ENCODE data around the gene LOXL4. TPM values are rescaled to one million over a fixed set of nuclear protein-coding genes. Genes with fewer than 3 reads are reported as not detected.
A peak's percentile ranks its signal among the peaks of the same experiment; 100 is the strongest.

Gene LOXL4
- total RNA-seq, 1 donor from 2014 or later = 2.9 TPM

DNA sequence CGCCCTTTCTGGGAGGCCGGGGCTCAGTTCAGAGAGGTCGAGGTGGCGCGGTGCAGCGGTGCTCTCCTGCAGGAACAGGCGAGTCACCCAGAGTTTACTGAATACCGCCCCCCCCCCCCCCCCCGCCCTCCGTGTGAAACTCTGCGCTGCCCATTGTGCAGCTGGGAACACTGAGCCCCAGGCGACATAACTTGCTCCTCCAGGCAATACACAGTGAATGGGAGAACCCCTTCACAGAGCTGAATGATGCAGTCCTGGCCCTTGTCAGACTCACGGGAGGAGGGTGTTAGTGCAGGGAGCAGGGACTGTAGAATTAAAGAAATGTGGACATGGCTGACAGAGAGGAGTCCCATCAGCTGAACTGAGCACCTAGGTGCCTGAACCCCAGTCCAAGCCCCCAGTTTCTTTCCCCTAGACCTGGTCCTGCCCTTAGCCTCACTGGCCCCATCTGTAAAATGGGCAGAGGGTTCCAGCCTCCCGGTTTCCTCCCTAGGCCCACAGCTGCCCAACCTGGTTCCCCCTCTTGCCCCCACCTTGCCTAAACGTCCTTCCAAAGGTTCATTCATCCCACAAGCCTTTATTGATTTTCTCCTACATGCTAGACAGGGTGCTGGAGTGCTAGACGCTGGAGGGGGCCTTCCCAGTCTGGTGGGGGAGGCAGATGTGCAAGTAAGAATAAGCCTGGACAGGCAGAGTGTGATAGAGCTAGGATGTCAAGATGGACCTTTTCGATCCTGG lies 869 bp upstream of the LOXL4 start:
- no peaks in the 10 kb centered on the region for H3K9me3 Mint-ChIP-seq (ENCODE audit: unreplicated experiment)
- DNase-seq (ENCODE audit: extremely low spot score, unreplicated experiment) = no peak
- no peaks in the 10 kb centered on the region for H3K27me3 Mint-ChIP-seq (ENCODE audit: unreplicated experiment)
- peak overlapping the region; percentile 77 for H3K27ac Mint-ChIP-seq (ENCODE audit: unreplicated experiment)
- peak overlapping the region; percentile 59 for H3K4me3 Mint-ChIP-seq (ENCODE audit: unreplicated experiment)
- H3K4me1 Mint-ChIP-seq (ENCODE audit: unreplicated experiment) = peaks cover 32% of the 10 kb centered on the region
- H3K36me3 Mint-ChIP-seq (ENCODE audit: unreplicated experiment) = no peaks in the 10 kb centered on the region
- TF ChIP-seq, protein P1, sequence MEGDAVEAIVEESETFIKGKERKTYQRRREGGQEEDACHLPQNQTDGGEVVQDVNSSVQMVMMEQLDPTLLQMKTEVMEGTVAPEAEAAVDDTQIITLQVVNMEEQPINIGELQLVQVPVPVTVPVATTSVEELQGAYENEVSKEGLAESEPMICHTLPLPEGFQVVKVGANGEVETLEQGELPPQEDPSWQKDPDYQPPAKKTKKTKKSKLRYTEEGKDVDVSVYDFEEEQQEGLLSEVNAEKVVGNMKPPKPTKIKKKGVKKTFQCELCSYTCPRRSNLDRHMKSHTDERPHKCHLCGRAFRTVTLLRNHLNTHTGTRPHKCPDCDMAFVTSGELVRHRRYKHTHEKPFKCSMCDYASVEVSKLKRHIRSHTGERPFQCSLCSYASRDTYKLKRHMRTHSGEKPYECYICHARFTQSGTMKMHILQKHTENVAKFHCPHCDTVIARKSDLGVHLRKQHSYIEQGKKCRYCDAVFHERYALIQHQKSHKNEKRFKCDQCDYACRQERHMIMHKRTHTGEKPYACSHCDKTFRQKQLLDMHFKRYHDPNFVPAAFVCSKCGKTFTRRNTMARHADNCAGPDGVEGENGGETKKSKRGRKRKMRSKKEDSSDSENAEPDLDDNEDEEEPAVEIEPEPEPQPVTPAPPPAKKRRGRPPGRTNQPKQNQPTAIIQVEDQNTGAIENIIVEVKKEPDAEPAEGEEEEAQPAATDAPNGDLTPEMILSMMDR (IDR thresholded peaks at IDR 0.05) = no peak

DNA sequence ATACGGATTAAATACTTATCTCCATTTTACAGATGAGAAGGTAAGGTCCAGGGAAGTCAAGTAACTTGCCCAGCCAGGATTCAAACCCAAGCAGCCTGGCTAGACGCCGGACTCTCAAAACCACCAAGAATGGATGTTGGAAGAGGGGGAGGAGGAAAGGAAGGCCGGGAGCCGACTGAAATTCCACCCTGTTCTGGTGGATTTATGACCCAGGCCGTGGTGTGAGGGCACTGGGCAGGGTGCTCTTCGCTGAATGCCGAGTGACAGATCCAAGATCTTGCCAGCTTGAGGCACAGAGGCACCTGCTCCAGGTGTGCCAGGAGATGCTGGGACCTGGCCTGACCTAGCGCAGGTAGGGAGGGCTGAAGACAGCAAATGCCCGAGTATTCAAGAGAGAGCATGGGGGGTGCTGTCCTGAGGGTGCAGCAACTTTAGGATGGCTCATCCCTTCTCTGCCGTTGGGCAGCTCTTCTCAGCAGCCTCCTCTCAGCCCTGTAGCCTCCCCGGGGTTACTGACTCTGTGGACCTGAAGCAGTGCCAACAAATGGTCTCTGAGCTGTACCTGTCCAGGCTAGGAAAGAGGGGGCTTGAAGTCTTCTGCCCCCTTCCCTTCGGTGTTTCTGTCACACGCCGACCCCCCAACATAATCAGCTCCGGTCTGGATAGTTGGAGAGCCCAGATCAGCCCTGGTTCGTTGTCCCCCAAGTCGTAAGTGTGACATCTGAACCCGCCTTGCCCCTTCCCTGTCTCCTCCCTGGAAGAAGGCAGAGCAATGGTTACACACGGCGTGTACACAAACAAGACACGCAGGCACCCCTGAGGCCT lies 713 bp downstream of the LOXL4 start:
- Mint-ChIP-seq H3K36me3 (ENCODE audit: unreplicated experiment) (no peaks in the 10 kb centered on the region), H3K27ac (ENCODE audit: unreplicated experiment) (peak overlapping the region; percentile 1), H3K4me1 (ENCODE audit: unreplicated experiment) (peaks cover 32% of the 10 kb centered on the region), H3K4me3 (ENCODE audit: unreplicated experiment) (peak overlapping the region; percentile 60), H3K27me3 (ENCODE audit: unreplicated experiment) (no peaks in the 10 kb centered on the region), H3K9me3 (ENCODE audit: unreplicated experiment) (no peaks in the 10 kb centered on the region)
- DNase-seq (ENCODE audit: extremely low spot score, unreplicated experiment) = peak; percentile 62
- TF ChIP-seq, protein P1 (IDR thresholded peaks at IDR 0.05) = no peak

DNA sequence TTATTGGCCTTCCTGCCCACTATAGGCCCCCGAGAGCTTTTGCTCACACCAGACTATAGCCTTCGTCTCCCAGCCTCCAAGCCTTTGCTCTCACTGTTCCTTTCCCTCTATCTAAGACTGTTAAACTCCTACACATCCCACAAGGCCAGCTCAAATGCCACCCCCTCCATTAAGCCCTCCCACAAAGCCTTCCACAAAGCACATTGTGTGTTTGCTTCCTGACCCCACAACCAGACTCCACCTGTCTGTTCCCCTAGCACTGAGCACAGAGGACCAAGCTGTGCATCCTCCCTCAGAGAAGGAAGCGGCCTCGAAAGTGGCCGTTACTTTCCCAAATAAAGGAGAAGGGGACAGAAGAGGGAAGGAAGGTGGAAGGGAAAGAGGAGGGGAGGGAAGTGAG lies 1.3 kb downstream of the LOXL4 start:
- peaks cover 32% of the 10 kb centered on the region for H3K4me1 Mint-ChIP-seq (ENCODE audit: unreplicated experiment)
- H3K27ac Mint-ChIP-seq (ENCODE audit: unreplicated experiment) = peak overlapping the region; percentile 1
- H3K4me3 Mint-ChIP-seq (ENCODE audit: unreplicated experiment) = no peak overlapping the region
- no peaks in the 10 kb centered on the region for H3K36me3 Mint-ChIP-seq (ENCODE audit: unreplicated experiment)
- DNase-seq (ENCODE audit: extremely low spot score, unreplicated experiment) = no peak
- H3K27me3 Mint-ChIP-seq (ENCODE audit: unreplicated experiment) = no peaks in the 10 kb centered on the region
- TF ChIP-seq, protein P1 (IDR thresholded peaks at IDR 0.05) = no peak
- no peaks in the 10 kb centered on the region for H3K9me3 Mint-ChIP-seq (ENCODE audit: unreplicated experiment)

DNA sequence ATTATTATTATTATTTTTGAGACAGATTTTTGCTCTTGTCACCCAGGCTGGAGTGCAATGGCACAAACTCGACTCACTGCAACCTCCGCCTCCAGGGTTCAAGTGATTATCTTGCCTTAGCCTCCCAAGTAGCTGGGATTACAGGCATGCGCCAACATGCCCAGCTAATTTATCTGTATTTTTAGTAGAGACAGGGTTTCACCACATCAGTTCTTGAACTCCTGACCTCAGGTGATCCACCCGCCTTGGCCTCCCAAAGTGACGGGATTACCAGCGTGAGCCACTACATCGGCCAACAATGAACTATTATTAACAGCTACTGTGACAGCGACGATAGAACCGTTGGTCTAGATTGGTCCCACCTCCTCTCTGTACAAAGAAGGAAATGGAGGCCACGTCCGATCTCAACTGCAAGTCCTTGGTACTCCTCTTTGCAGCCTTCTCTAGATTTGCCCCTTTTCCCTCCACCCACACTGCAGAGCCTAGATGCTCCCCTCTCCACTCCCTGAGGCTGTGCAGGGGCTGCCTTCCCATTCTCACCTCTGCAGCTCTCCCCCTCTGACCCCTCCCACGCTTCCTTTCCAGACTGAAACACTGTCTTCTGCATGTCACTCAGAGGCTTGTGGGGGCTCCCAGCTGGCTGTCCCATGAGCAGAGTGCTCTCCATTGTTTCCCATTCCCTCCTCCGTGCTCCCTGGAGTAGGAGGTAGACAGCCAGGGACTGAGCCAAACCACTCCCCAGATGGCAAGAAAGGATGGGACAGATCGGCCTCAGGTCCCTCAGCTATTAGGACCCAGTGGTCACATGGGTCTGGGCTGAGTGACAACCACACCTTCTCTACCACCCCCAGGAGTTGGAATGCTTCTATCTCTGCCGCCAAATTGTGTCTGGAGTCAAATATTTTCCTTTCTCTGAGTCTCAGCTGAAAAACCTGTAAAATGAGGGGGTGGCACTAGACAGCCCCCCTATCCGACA lies 2.3 kb downstream of the LOXL4 start:
- TF ChIP-seq, protein P1 (IDR thresholded peaks at IDR 0.05) = no peak
- DNase-seq (ENCODE audit: extremely low spot score, unreplicated experiment) = peak; percentile 59
- Mint-ChIP-seq H3K9me3 (ENCODE audit: unreplicated experiment) (no peaks in the 10 kb centered on the region), H3K27me3 (ENCODE audit: unreplicated experiment) (no peaks in the 10 kb centered on the region), H3K27ac (ENCODE audit: unreplicated experiment) (no peak overlapping the region), H3K4me1 (ENCODE audit: unreplicated experiment) (peaks cover 33% of the 10 kb centered on the region), H3K4me3 (ENCODE audit: unreplicated experiment) (no peak overlapping the region), H3K36me3 (ENCODE audit: unreplicated experiment) (no peaks in the 10 kb centered on the region)
